ENCODE results near the gene IYD.
"Not testable (repeated sequence)": the region's sequence is repeated elsewhere in the genome, so short reads cannot be mapped to it uniquely, and the experiment has no call there.

IYD gene

GRCh38 chr6:150363733-150364132 is 5.1 kb upstream of the IYD start:
- TF ChIP-seq, protein P1, sequence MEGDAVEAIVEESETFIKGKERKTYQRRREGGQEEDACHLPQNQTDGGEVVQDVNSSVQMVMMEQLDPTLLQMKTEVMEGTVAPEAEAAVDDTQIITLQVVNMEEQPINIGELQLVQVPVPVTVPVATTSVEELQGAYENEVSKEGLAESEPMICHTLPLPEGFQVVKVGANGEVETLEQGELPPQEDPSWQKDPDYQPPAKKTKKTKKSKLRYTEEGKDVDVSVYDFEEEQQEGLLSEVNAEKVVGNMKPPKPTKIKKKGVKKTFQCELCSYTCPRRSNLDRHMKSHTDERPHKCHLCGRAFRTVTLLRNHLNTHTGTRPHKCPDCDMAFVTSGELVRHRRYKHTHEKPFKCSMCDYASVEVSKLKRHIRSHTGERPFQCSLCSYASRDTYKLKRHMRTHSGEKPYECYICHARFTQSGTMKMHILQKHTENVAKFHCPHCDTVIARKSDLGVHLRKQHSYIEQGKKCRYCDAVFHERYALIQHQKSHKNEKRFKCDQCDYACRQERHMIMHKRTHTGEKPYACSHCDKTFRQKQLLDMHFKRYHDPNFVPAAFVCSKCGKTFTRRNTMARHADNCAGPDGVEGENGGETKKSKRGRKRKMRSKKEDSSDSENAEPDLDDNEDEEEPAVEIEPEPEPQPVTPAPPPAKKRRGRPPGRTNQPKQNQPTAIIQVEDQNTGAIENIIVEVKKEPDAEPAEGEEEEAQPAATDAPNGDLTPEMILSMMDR (IDR thresholded peaks at IDR 0.05; ENCODE audit: insufficient read depth, low read depth, low read length, missing control alignments) = no peak
- DNase-seq (ENCODE audit: low read depth) = no peak
- H3K4me3 ChIP-seq (ENCODE audit: low read depth, low read length) = no peak overlapping the region

- TF ChIP-seq, protein P1 (IDR thresholded peaks at IDR 0.05; ENCODE audit: insufficient read depth, low read depth, low read length, missing control alignments) = no peak
- no peak overlapping the region for H3K4me3 ChIP-seq (ENCODE audit: low read depth, low read length)
- DNase-seq (ENCODE audit: low read depth) = no peak
Observed at GRCh38 chr6:150366118-150366778, 2.6 kb upstream of the IYD start.

DNA sequence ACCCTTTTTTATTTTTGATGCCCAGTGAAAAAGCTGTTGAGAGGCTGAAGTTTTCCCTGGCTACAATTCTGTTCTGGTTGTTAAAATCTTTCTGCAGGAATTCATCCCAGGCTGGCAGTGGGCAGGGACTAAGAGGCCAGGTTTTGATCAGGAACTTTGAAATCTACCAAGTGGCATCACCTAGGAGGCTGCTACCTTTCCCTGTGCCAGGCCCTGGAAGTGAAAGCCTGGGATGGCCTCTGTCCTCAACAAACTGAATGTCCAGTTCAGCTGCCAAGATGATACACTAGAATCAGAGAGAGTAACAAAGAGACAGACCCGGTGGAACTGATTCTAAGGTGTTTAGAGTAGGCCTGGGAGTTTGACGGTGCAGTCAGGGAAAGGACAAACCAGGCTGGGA is 596 bp downstream of the IYD start:
- no peak overlapping the region for H3K4me3 ChIP-seq (ENCODE audit: low read depth, low read length)
- TF ChIP-seq, protein P1 (IDR thresholded peaks at IDR 0.05; ENCODE audit: insufficient read depth, low read depth, low read length, missing control alignments) = no peak
- no peak for DNase-seq (ENCODE audit: low read depth)

- H3K4me3 ChIP-seq (ENCODE audit: low read depth, low read length) = no peak overlapping the region
- TF ChIP-seq, protein P1 (IDR thresholded peaks at IDR 0.05; ENCODE audit: insufficient read depth, low read depth, low read length, missing control alignments) = no peak
- no peak for DNase-seq (ENCODE audit: low read depth)
Observed at GRCh38 chr6:150370112-150370511, 1.3 kb downstream of the IYD start.

DNA sequence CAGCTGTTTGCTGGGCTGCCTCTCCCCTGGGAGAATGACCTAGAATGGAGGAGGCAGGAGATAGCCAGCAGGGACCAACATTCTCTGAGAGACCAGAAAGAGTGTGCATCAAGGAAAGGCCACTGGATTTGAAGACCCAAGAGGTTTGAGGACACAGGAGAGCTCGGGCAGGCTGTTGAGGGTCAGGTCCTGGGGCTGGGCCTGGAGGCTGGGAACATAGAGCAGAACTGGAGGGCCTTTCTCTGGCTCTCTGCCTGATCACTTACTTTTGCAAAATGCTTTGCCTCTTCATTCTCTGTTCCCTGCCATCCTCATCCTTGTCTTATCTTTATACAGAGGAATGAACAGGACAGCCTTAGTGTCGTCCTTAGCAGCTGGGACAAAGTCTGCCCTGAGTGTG is 2.5 kb downstream of the IYD start:
- no peak for DNase-seq (ENCODE audit: low read depth)
- TF ChIP-seq, protein P1 (IDR thresholded peaks at IDR 0.05; ENCODE audit: insufficient read depth, low read depth, low read length, missing control alignments) = no peak
- H3K4me3 ChIP-seq (ENCODE audit: low read depth, low read length) = no peak overlapping the region

- no peak for DNase-seq (ENCODE audit: low read depth)
- H3K4me3 ChIP-seq (ENCODE audit: low read depth, low read length) = no peak overlapping the region
- TF ChIP-seq, protein P1 (IDR thresholded peaks at IDR 0.05; ENCODE audit: insufficient read depth, low read depth, low read length, missing control alignments) = no peak
Observed at GRCh38 chr6:150372051-150372450, 3.2 kb downstream of the IYD start.

GRCh38 chr6:150373260-150373701 is 4.5 kb downstream of the IYD start:
- DNase-seq (ENCODE audit: low read depth) = no peak
- no peak overlapping the region for H3K4me3 ChIP-seq (ENCODE audit: low read depth, low read length)
- TF ChIP-seq, protein P1 (IDR thresholded peaks at IDR 0.05; ENCODE audit: insufficient read depth, low read depth, low read length, missing control alignments) = no peak

DNA sequence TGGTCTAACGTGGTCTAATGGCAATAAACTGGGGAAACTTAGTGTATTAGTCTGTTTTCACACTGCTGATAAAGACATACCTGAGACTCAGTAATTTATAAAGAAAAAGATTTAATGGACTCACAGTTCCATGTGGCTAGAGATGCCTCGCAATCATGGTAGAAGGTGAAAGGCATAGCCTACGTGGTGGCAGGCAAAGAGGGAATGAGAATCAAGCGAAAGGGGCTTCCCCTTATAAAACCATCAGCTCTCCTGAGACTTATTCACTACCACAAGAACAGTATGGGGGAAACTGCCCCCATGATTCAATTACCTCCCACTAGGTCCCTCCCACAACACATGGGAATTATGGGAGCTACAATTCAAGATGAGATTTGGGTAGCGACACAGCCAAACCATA is 5.5 kb downstream of the IYD start:
- not testable (repeated sequence) for H3K4me3 ChIP-seq (ENCODE audit: low read depth, low read length); DNase-seq (ENCODE audit: low read depth)
